Measurements from ENCODE around the gene SUN1. TPM values are rescaled to one million over a fixed set of nuclear protein-coding genes. Genes with fewer than 3 reads are reported as not detected.

Gene SUN1
- total RNA-seq, 1 experiment from 2014 or later, result 158 TPM

DNA sequence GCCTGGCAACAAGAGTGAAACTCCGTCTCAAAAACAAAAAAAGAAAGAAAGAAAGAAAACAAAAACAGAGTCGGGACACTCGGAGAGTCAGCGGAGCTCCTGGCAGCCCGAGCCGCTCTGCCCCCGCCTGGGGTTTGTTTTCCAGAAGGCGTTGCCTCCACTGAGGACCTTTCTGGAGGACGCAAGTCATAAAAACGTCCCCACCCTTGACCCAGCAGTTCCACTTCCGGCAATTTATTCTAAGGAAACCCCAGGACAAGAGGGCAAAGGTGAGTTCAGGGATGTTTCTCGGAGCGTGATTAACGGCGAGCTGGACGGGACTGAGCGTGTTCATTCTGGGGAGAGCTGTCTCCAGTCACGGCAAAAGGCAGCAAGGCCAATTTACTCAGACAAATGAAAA, 27.0 kb upstream of the SUN1 start:
- ATAC-seq (no peak), DNase-seq (ENCODE audit: low spot score) (no peak)
- Mint-ChIP-seq H3K27me3 (ENCODE audit: low read depth) (no peaks in the 10 kb centered on the region; the same call in 1 of the 2 replicates), H3K36me3 (peaks cover 16% of the 10 kb centered on the region), H3K4me1 (peaks cover under 1% of the 10 kb centered on the region; the same call in 1 of the 2 replicates), H3K27ac (no peak overlapping the region), H3K4me3 (no peak overlapping the region), H3K9me3 (peaks cover 24% of the 10 kb centered on the region)
- CTCF ChIA-PET, result interaction anchor here (0.6 to 1.7 kb wide), 2 partner anchors 19 to 289 kb away, joined by 4 to 6 read pairs; no protein-coding TSS in a partner anchor
- no peak for TF ChIP-seq JAZF1 (CRISPR knock-in tag; IDR thresholded peaks at IDR 0.05)
- TF ChIP-seq RORB (CRISPR knock-in tag; IDR thresholded peaks at IDR 0.05), result no peak
- TF ChIP-seq, protein P1, sequence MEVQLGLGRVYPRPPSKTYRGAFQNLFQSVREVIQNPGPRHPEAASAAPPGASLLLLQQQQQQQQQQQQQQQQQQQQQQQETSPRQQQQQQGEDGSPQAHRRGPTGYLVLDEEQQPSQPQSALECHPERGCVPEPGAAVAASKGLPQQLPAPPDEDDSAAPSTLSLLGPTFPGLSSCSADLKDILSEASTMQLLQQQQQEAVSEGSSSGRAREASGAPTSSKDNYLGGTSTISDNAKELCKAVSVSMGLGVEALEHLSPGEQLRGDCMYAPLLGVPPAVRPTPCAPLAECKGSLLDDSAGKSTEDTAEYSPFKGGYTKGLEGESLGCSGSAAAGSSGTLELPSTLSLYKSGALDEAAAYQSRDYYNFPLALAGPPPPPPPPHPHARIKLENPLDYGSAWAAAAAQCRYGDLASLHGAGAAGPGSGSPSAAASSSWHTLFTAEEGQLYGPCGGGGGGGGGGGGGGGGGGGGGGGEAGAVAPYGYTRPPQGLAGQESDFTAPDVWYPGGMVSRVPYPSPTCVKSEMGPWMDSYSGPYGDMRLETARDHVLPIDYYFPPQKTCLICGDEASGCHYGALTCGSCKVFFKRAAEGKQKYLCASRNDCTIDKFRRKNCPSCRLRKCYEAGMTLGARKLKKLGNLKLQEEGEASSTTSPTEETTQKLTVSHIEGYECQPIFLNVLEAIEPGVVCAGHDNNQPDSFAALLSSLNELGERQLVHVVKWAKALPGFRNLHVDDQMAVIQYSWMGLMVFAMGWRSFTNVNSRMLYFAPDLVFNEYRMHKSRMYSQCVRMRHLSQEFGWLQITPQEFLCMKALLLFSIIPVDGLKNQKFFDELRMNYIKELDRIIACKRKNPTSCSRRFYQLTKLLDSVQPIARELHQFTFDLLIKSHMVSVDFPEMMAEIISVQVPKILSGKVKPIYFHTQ (CRISPR knock-in tag; IDR thresholded peaks at IDR 0.05), result no peak
- TF ChIP-seq, protein P2, sequence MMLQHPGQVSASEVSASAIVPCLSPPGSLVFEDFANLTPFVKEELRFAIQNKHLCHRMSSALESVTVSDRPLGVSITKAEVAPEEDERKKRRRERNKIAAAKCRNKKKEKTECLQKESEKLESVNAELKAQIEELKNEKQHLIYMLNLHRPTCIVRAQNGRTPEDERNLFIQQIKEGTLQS (CRISPR knock-in tag; conservative IDR thresholded peaks at IDR 0.05), result no peak
- TF ChIP-seq ZNF263 (CRISPR knock-in tag; IDR thresholded peaks at IDR 0.05; ENCODE audit: low read depth), result no peak
- no peak for TF ChIP-seq FOXK1 (CRISPR knock-in tag; IDR thresholded peaks at IDR 0.05)
- TF ChIP-seq, protein P3, sequence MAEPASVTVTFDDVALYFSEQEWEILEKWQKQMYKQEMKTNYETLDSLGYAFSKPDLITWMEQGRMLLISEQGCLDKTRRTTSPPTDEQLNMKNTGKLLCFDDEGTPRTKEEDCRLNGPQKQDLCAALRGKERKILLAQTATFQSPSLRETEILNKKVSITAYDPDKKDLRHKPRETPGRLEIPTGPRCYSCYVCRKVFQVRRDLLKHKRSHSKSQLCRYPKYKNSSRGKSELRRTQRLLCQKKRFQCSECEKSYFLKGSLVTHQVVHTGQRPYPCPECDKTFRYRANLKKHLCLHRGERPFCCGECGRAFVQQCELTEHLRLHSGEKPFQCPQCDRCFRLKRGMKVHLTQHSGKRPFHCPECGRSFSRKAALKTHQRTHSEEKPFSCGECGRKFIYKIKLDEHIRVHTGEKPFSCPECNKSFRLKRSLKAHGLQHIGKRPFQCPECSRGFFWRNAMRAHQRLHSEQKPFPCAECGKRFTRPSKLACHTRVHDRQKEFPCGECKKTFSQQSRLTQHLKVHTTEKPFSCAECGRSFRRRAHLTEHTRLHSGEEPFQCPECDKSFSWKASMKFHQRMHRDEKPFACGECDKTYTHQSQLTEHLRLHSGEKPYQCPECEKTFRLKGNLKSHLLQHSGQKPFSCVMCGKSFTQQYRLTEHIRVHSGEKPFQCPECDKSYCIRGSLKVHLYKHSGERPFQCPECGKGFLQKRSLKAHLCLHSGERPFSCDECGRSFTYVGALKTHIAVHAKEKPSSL (CRISPR knock-in tag; conservative IDR thresholded peaks at IDR 0.05), result no peak
- TF ChIP-seq, protein P4, sequence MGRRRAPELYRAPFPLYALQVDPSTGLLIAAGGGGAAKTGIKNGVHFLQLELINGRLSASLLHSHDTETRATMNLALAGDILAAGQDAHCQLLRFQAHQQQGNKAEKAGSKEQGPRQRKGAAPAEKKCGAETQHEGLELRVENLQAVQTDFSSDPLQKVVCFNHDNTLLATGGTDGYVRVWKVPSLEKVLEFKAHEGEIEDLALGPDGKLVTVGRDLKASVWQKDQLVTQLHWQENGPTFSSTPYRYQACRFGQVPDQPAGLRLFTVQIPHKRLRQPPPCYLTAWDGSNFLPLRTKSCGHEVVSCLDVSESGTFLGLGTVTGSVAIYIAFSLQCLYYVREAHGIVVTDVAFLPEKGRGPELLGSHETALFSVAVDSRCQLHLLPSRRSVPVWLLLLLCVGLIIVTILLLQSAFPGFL (CRISPR knock-in tag; IDR thresholded peaks at IDR 0.05; ENCODE audit: borderline replicate concordance), result no peak
- POLR2A ChIA-PET, result no interaction called here

DNA sequence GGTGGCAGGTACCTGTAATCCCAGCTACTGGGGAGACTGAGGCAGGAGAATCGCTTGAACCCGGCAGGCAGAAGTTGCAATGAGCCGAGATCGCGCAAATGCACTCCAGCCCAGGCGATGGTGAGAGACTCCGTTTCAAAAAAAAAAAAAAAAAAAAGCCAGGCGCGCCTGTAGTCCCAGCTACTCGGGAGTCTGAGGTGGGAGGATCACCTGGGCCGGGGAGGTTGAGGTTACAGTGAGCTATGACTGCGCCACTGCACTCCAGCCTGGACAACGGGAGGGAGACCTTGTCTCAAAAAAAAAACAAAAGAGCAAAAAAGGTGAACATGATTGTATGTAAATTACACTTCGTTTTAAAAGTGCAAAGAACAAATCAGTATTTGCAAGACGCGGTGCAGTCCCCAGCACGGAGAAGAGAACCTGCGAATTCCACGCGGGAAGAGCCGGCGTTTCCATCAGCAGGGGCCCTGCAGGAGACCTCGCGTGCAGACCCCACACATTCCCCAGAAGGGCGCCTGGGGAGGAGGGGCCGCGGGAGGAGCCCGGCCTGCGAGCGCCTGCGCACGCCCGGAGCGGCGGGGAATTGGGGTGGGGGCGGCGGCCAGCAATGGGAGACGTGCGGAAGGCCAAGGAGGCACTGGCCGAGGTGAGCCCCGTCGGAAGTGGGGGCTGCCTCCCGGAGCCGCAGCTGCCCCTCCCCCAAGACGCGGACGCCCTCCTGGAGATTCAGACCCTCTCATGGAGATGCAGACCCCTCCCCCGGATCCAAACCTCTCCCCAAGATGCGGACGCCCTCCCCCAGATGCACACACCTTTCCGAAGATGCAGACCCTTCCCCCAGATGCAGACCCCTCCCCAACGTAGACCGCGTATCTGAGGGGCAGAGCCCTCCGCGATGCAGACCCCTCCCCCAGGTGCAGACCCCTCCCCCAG, 16.7 kb upstream of the SUN1 start:
- Mint-ChIP-seq H3K4me1 (peaks cover 49% of the 10 kb centered on the region), H3K27me3 (ENCODE audit: low read depth) (no peaks in the 10 kb centered on the region), H3K36me3 (peaks cover 12% of the 10 kb centered on the region; the same call in 1 of the 2 replicates), H3K4me3 (peak overlapping the region; percentile 87), H3K9me3 (no peaks in the 10 kb centered on the region; the same call in 1 of the 2 replicates), H3K27ac (peak overlapping the region; percentile 99)
- ATAC-seq (peak; percentile 54), DNase-seq (ENCODE audit: low spot score) (peak; percentile 91)
- ChIA-PET POLR2A (interaction anchor here (0.5 to 1.5 kb wide), 3 partner anchors 28 to 366 kb away, joined by 3 to 6 read pairs (median 5); no protein-coding TSS in a partner anchor), CTCF (interaction anchor here (0.5 to 2.4 kb wide), 8 partner anchors 21 to 272 kb away, joined by 3 to 10 read pairs (median 4); no protein-coding TSS in a partner anchor)
- TF ChIP-seq, protein P5, sequence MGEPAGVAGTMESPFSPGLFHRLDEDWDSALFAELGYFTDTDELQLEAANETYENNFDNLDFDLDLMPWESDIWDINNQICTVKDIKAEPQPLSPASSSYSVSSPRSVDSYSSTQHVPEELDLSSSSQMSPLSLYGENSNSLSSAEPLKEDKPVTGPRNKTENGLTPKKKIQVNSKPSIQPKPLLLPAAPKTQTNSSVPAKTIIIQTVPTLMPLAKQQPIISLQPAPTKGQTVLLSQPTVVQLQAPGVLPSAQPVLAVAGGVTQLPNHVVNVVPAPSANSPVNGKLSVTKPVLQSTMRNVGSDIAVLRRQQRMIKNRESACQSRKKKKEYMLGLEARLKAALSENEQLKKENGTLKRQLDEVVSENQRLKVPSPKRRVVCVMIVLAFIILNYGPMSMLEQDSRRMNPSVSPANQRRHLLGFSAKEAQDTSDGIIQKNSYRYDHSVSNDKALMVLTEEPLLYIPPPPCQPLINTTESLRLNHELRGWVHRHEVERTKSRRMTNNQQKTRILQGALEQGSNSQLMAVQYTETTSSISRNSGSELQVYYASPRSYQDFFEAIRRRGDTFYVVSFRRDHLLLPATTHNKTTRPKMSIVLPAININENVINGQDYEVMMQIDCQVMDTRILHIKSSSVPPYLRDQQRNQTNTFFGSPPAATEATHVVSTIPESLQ (CRISPR knock-in tag; IDR thresholded peaks at IDR 0.05), result no peak
- 0 out of 2 replicates have a peak, but pooled peaks have one; percentile 58 for TF ChIP-seq ZNF416 (CRISPR knock-in tag; IDR thresholded peaks at IDR 0.05)
- TF ChIP-seq SMAD4 (CRISPR knock-in tag; IDR thresholded peaks at IDR 0.05), result no peak
- TF ChIP-seq, protein P6, sequence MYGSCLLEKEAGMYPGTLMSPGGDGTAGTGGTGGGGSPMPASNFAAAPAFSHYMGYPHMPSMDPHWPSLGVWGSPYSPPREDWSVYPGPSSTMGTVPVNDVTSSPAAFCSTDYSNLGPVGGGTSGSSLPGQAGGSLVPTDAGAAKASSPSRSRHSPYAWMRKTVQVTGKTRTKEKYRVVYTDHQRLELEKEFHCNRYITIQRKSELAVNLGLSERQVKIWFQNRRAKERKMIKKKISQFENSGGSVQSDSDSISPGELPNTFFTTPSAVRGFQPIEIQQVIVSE (CRISPR knock-in tag; IDR thresholded peaks at IDR 0.05; ENCODE audit: borderline replicate concordance), result no peak
- peak; percentile 64 for TF ChIP-seq ZNF423 (CRISPR knock-in tag; IDR thresholded peaks at IDR 0.05)
- TF ChIP-seq, protein P7, sequence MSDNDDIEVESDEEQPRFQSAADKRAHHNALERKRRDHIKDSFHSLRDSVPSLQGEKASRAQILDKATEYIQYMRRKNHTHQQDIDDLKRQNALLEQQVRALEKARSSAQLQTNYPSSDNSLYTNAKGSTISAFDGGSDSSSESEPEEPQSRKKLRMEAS (CRISPR knock-in tag; IDR thresholded peaks at IDR 0.05), result peak; percentile 39; the same call in 1 of the 2 replicates
- TF ChIP-seq TEAD1 (CRISPR knock-in tag; IDR thresholded peaks at IDR 0.05), result peak; percentile 23; the same call in 1 of the 2 replicates
- TF ChIP-seq, protein P8, sequence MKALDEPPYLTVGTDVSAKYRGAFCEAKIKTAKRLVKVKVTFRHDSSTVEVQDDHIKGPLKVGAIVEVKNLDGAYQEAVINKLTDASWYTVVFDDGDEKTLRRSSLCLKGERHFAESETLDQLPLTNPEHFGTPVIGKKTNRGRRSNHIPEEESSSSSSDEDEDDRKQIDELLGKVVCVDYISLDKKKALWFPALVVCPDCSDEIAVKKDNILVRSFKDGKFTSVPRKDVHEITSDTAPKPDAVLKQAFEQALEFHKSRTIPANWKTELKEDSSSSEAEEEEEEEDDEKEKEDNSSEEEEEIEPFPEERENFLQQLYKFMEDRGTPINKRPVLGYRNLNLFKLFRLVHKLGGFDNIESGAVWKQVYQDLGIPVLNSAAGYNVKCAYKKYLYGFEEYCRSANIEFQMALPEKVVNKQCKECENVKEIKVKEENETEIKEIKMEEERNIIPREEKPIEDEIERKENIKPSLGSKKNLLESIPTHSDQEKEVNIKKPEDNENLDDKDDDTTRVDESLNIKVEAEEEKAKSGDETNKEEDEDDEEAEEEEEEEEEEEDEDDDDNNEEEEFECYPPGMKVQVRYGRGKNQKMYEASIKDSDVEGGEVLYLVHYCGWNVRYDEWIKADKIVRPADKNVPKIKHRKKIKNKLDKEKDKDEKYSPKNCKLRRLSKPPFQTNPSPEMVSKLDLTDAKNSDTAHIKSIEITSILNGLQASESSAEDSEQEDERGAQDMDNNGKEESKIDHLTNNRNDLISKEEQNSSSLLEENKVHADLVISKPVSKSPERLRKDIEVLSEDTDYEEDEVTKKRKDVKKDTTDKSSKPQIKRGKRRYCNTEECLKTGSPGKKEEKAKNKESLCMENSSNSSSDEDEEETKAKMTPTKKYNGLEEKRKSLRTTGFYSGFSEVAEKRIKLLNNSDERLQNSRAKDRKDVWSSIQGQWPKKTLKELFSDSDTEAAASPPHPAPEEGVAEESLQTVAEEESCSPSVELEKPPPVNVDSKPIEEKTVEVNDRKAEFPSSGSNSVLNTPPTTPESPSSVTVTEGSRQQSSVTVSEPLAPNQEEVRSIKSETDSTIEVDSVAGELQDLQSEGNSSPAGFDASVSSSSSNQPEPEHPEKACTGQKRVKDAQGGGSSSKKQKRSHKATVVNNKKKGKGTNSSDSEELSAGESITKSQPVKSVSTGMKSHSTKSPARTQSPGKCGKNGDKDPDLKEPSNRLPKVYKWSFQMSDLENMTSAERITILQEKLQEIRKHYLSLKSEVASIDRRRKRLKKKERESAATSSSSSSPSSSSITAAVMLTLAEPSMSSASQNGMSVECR (CRISPR knock-in tag; IDR thresholded peaks at IDR 0.05; ENCODE audit: borderline replicate concordance), result peak; percentile 37; the same call in 1 of the 2 replicates
